NCI-H748 treated with DMSO at 0.1 percent for 48 hours (cell line): ENCODE results near the gene HDHD5.
A peak's percentile ranks its signal among the peaks of the same experiment; 100 is the strongest.
"Not testable (repeated sequence)": the region's sequence is repeated elsewhere in the genome, so short reads cannot be mapped to it uniquely, and the experiment has no call there.

Experiments
- DNase-seq: peaks from one replicate; lab custom pipeline; 2025; lab: John Stamatoyannopoulos, UW

The HDHD5 gene

DNA sequence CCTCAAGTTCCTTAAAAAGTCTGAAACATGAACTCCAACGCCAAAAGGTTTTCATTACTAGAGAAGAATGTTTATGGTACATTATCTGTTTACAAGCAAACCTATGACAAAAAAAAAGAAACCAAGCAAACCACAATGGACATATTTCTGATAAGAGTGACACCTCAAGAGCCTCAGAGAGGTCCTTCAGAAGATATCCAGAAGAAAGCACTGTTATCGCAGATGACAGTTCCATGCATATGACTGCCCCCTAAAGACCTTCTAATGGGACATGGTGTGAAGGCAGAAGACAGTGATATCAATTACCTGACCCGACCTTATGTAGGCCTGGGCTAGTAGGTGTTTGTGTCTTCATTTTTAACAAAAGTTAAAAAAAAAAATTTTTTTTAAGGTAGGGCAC, 3.1 kb downstream of the HDHD5 start:
- DNase-seq, result no peak

DNA sequence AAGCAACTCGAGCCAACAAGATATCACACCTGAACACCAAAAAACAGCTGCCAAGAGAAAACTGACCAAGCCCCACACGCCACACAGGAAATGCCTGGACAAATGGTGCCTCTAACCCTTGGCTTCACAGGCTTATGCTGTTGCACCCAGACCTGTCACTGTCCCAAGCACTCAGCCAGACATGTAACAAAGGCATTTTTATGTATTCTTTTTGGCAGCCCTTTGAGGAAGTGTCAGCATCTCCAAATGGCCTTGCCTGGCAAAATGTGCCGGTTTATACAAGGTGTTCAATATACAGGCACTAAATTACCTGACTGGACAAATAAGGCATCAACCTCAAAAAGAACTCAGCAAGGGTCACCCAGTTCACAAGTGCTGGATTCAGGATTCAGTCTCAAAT, 6.1 kb downstream of the HDHD5 start:
- no peak for DNase-seq

DNA sequence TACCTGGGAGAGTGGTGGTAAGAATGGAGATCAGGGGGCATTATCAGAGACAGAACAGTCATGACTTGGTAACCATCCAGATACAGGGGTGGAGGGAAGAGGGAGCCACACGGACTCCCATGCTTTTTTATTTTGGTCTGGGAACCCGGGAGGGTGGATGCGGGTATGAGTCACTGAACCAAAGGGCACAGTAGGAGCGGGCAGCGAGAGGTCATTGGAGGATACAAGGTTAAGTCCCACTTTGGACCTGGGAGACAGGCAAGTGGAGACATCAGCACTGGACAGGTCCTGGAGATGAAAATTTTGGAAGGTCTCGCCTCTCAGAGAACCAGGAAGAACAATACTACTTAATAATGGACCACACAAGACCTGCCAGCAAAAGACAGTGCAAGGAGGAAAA, 6.7 kb downstream of the HDHD5 start:
- DNase-seq, result no peak

DNA sequence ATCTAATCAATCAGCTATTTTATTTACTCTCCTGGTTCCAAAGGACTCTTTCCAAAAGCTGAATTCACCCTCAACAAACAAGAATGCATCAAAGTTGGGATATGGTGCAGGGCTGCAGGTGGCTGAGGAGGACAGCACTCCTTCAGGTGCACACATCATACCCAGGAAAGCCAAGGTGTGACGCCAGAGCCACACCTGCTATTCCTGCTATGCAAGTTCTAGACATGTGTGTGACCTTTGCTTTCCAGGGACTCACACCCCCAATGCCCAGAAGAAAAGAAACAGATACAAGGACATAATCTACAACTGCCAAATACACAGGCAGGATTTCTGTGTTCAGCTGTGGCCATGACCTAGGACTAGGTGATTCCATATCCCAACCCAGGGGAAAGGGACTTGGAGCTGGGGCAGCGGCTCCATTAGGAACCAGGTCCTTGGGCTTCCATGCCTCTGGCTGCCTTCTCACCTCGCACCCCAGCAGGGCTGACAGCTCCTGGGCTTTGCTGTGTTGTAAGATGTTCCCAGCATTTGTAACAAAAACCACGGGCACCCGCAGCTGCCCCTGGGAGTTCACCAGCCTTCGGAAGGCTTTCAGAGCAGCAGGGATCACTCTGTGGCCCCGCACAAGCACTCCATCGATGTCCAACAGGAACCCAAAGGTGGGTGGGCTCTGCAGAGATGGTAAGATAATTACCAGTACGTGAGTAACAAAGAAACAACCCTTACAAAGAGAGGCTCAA, 9.8 kb downstream of the HDHD5 start:
- DNase-seq, result no peak

DNA sequence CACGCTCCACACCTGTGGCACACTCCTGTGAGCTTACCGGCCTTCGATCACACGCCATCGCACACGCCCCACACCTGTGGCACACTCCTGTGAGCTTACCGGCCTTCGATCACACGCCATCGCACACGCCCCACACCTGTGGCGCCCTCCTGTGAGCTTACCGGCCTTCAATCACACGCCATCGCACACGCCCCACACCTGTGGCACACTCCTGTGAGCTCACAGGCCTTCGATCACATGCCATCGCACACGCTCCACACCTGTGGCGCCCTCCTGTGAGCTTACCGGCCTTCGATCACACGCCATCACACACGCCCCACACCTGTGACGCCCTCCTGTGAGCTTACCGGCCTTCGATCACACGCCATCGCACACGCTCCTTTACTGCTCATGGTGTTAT, 11.6 kb downstream of the HDHD5 start:
- DNase-seq, result not testable (repeated sequence)

DNA sequence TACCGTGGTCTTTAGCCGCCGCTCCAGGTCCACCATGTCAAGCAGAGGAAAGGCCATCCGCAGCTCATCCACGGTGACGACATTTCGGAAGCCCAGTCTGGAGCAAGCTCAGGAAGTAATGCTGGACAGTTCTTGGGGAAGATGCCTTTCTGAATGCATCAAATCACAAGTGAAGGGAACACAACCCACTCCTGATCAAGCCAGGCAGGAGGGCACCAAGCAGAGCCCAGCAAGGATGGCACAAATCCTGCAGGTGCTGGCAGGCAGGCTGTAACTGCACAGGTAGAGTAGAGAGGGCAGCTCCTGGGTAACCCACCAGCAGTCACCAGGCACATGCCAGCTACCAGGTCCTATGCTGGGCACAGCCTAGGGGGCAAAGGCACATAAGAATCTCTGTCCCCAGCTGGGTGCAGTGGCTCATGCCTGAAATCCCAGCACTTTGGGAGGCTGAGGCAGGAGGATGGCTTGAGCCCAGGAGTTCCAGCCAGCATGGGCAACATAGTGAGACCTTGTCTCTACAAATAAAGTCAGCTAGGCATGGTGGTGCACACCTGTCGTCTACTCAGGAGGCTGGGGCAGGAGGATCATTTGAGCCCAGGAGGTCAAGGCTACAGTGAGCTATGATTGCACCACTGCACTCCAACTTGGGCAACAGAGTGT, 13.9 kb downstream of the HDHD5 start:
- DNase-seq, result no peak

DNA sequence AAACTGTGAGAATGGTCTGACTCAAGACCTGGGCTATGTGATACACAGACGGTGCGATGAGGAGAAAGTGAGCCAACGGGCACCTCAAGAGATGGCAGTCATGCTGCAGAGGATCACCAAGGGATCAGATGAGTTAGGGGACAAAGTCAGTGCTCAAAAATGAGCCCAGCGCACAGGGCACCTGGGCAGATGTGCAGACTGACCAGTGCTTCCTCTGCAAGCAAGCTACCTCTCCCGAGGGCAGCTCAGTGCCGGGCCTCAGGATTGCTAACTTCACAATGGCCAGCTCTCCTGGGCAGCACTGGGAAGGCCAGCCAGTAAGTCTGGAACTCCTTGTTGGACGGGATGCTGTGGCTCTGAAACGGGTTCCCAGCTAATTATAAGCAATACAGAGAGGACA, 15.3 kb downstream of the HDHD5 start:
- no peak for DNase-seq

DNA sequence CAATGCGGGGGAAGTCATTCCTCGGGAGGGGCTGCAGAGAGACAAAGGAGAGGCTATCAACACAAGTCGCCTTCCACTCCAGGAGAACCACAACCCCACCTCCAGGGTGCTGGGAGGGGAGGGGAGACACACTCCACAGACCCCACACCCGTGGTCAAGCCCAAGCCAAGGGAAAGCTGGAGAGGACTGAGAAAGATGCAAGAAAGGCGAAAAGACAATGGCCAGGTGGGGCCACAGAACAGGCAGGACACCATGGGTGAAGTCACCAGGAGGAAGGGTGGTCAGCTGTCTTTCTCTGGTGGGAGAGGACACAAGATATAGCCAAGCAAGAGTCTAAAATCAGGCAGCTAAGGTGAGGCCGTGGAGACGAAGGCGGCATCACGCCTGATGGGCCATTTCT, 16.0 kb downstream of the HDHD5 start:
- DNase-seq, result no peak

DNA sequence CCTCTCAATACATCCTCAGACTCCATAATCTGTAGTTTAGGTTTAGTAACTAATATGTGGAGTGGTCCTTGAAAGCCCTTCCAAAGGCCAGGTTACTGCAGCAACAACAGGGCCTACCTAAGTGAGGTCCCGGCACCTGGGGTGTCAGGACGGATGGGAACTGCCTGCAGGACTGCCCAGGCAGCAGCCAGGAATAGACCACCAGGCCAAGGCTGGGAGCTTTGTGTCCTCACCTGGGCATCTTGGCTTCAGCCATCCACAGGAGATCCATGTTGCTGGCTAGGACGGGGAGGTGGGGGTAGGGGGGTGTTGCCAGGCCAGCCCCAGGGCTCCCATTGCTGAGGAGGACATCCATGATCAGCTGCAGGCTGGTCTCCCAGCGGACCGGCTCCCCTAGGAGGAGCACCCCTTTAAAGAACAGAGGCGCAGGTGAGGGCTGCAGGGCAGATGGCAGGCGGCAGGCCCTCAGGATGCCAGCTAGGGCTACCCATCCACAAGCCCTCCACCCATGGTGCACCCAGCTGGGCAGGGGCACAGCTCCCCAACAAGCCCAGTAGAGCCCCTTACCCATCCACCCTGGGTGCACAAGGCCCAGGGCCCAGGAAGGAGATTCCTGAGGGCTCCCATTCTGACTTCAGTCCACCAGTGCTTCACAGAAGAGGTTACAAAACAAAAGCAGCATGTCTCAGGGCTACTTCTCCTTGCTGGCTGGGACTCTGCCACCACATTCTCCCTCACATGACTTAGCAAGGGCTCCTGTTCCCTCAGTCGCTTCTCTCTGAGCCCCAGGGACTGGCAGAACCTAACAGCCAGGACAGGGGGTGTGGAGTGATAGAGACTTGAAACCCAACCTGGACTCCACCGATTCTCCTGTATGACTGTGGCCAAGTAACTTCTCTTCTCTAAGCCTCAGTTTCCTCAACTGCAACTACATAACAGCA, 18.0 kb downstream of the HDHD5 start:
- DNase-seq, result no peak

DNA sequence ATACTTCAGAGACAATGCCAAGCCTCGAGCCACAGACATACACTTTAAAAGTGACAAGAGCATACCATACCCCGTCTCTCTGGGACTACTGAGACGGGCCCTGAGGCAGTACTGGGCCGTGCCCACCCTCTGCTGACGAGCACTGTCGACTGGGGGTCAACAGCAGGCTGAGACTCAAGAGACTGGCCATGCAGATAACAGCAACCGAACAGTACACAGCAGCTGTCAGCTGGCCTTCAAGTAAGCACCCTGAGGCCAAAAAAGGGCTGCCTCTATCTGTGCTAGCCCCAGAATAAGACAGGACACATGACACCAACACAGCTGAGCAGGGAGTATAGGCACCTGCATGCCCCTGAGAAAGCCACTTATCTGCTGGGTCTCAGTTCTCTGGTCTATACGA, 19.1 kb downstream of the HDHD5 start:
- DNase-seq, result no peak

DNA sequence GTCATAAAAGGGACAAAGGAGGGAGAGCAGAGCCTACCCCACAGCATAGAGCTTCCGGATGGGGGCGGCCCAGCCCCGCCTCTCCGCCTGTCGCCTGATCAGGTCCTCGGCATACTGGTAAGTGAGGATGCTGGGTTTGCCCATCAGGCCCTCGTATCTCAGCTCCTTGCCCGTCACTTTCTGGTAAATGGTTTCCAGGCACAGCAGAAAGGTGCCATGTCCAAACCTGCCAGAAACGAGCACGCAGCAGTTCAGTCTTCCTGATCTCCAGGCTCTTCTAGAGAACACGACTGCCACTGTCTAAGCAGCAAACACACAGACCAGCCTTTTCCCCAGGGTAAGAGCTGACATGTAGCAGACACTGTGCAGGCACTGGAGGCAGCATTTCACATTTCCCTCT, 20.6 kb downstream of the HDHD5 start:
- DNase-seq, result no peak

DNA sequence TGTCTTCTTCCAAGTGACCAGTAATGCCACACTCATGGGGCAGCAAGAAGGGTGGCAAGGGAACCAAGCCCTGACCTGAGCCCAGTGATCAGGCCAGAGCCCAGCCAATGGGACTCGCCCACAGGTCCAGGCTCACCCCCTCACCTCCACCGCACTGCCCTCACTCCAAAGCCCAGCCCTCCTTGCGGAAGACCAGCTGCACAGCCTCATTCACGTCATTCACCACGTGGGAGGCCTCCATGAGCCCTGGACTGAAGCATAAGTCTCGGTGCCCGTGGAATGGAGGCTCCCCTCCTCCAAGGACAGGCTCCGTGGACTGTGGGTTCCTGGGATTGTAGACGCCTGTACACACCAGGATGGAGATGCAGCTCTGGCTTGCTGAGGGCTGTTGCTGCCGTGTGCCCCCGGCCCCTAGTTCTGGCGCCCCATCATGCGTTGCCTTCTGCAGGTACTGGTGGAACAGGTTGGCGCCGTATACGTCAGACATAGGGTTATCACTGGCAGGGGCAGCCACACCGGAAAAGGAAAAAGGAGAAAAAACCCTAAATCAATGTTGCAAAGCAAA, 21.1 kb downstream of the HDHD5 start:
- DNase-seq, result no peak

DNA sequence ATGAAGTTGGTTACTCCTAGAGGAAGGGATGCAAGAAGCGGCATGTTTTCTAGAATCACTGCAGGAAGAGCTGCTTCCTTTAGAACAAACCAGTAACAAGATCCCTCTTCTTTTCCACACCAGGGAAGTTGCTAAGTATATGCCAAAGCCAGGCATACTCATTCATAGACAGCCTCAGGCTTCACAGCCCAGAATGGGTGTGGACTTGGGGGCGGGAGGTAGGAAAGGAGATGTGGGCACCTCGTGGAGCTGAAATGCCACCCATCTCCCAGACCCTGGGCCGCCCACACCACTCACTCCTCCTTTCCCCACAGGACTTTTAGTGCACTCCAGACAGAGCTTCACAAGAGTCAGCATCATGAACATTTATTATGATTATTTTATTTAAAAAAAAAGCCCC, 21.9 kb downstream of the HDHD5 start:
- no peak for DNase-seq

DNA sequence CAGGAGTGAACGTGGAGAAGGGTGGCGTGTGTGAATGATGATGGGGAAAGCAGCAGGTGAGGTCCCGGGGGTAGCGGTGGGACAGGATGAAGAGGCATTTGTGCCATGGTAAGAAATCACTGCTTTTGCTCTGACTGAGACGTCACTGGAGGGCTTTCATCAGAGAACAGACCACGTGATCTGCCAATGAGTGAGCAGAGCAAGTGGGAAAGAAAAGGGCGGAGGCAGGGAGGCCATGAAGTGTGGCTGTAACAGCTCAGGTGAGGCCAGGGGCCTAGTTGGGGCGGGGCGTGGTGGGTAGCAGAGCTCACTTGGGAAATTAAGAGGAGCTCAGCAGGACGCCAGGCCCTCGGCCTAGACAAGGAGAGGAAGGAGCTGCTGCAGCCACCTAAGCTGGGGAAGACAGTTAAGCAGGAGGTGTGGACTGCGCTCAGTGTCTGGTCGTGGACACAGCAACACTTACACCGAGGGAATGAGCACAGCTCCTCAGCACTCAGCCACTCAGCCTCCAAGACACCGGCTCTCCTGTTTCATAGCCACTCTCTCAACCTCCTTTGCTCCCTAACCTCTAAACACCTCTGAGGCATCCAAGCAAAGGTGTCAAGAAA, 23.8 kb downstream of the HDHD5 start:
- no peak for DNase-seq

DNA sequence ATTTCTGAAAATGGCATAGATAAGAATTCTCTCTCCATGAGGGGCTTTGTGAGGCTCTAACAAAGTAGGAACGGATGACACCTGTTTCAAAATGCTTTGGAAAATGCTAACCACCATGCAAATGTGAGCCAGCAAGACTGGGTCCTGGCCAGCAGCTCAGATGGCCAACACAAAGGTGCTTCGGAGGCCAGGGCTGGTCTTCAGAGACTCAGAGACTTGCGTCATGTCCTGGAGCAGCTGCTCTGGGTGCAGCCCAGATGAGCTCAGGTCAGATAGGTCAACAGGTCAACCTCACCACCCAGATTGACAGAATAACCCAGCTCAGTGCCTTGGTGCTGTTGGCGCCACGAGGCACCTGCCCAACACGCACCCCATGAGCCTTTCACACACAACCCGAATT, 25.9 kb downstream of the HDHD5 start:
- DNase-seq, result no peak

DNA sequence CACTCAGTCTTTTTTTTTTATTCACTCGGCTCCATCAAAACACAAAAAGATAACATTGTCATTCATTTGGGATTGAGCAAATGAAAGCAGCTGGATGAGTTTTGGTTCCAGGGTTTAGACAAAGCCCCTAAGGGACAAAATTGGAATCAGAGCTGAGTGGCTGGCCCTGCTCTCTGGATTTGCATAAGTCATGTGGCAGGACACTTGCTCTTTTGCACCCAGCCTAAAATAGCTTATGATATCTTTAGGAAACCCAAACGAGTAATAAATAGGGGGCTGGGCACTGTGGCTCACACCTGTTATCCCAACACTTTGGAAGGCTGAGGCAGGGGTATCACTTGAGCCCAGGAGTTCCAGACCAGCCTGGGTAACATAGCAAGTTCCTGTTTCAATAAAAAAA, 27.0 kb downstream of the HDHD5 start:
- DNase-seq, result no peak

DNA sequence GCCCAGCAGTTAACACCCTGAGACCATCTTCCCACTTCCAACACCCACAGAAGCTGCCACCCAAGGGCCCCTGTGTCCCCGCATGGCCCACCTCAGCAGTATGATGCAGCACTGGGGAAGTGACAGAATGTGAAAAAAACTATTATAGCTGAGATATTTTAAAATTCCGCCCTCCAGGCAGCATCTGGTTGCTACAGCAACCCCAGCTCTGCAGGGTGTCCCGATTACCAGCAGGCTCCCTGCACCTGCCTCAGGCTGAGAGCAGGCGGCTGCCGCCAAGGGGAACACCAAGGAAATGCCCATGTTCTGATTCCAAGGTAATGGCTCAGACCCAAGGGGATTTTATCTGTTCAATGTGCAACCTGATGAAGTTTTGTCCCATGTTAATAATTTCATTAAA, 27.4 kb downstream of the HDHD5 start:
- no peak for DNase-seq

DNA sequence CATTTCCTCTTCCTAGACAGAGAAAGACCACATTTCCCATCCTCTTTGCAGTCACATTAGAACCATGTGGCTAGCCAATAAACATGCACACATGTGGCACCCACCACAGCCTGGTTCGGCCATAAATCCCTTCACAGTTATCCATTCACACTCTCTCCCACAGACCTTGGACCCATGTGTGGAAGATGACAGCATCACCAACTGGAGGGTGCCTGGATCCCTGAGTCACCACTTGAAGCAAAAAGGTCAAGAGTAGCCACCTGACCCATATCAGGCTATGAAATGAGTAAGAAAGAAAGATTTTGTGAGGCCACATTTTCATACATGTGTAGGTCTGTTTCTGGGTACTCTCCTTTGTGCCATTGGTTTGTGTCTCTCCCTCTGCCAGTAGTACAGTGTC, 28.9 kb downstream of the HDHD5 start:
- DNase-seq, result no peak

DNA sequence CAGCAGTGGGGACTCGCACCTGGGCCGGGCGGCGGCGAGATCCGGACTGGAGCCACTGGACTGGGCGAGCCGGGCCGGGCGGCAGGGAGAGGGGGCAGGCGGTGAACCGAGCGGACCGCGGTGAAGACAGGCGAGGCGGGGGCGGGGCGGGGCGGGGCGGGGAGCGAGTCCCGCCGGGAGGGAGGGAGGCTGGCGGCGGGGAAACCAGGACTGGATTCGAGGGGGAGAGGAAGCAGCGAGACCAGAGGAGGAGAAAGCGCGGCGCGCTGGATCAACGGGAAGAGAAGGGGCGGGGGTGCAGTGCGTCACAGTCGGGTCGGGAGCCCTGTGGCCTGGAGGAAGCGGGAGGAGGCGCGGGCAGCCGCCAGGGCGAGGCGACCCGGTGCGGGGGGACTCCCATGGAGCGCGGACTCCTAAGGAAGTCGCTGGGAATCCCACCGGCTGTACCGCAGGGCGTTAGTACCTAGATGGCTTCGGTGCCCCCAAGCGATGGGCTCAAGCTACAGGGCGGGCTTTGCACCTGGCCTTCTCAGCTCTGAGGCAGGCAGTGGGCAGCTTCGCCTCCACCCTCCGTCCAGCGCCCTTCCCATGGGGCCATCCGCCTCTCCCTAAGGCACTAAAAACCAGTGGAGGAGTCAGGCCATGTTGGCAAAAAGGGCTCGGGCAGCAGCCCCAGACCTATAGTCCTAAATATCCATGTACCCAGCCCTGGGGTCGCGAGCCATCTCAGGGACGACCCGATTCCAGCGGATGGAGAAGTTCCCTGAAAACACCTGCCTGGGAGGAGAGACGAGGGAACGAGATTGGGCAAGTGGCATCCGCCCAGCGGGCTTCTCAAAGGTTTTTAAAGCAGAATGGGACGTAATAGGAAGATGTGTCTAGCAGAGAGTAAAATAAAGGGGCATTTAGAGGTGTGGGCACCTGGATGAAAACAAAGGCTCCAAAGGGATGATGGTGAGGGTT, 37.6 kb downstream of the HDHD5 start, which contains the start of gene TMEM121B:
TSS of gene TMEM121B (minus strand) at position 128 of the 963 bp plus-strand sequence. CDS start 233 bp downstream, outside the sequence.
- peak; percentile 52 for DNase-seq

DNA sequence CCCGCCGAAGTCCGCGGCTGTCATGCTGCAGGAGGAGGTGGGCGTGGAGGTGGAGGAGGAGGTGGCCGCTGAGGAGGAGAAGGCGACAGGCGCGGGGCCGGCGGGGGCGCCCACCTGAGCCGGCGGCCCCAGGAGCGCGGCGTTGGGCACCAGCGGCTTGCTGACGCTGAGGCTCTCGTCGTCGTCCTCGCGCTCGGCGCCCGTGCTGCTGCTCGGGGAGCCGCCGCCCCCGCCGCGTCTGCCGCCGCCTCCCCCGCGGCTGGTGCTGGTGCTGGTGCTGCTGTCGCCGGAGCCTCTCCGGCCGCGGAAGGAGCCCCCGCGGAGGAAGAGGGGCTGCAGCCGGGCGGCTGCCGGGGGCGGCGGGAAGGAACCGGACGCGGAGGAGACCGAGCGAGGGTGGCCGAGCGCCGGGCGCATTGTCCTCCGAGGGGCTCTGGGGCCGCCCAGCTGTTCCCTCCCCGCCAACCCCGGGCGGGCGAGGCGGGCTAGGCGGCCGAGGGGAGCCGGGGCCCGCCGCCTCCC, 38.3 kb downstream of the HDHD5 start:
- DNase-seq, result no peak

DNA sequence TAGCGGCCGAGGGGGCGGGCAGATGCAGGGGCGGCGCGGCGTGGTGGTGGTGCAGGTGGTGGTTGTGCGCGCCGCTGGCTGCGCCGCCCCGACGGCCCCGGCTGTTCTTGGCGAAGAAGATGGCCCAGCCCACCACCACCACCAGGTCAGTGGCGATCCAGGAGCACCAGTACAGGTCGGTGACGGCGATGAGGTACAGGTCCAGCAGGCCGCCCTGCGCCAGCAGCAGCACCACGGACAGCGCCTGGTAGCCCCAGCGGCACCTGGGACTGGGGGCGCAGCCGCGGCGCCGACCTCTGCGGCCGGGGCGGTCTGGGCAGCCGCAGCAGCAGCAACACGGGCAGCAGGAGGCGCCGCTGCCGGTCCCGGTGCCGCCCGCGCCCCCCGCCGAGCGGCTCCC, 38.8 kb downstream of the HDHD5 start:
- DNase-seq, result no peak
